ENCODE results near the gene HAUS3. TPM values are rescaled to one million over a fixed set of nuclear protein-coding genes. Genes with fewer than 3 reads are reported as not detected.

HAUS3 gene
- total and polyA plus RNA-seq, 2 of the 8 experiments (the other 6 are each of a cell fraction or from before 2014, with no cell fraction given) = 3.2 to 14.8 TPM

DNA sequence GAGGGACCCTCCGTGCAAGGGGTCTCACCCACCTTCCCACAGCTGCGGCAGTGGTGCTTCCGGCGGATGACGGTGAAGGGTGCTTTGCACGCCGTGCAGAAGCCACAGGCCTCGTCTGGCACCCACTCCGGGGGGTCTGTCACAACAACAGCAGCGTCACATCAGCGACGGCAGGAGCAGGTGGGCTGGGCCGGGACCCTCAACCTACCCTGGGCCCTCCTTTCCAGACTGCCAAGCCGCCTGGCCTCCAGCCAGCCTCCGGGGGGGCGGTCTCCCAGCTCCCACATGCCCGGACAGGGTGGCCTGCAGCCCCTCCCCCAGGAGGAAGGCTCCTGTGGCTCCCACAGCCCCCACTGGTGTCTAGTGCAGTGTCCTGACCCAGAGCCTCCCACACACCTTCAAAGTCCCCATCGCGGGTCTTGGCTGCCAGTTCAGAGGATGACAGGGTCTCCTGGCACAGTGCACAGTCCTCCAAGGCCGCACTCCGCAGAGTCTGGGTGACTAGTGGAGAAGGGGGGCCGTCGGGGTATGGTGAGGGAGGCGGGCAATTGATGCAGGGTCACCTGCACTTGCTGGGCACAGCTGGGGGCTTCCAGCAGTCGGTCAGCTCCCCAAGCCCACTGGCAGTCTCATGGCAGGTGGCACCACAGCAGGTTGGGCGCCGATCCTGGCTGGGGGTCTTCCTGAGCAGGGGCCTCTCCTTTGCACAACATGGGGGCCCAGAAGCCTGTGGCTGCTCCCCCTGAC lies 29.5 kb upstream of the HAUS3 start:
- Histone ChIP-seq H2BK15ac (ENCODE audit: low read length) (no peak overlapping the region), H3K79me2 (ENCODE audit: control insufficient read depth in 1 of 2, insufficient read depth in 2 of 2, low read length in 2 of 2) (no peaks in the 10 kb centered on the region), H3K27me3 (replicated peaks in 1 of 4; ENCODE audit: control insufficient read depth in 3 of 4, extremely low read depth in 1 of 4, insufficient read depth in 3 of 4, low read length in 3 of 4) (no peaks in the 10 kb centered on the region), H2AK5ac (ENCODE audit: low read depth, low read length) (no peak overlapping the region), H3K4me2 (ENCODE audit: insufficient read depth in 1 of 2, low read depth in 2 of 2, low read length in 2 of 2) (no peak overlapping the region), H3K9me3 (ENCODE audit: insufficient read depth in 2 of 2, low read depth in 1 of 2, low read length in 1 of 2) (no peaks in the 10 kb centered on the region), H4K20me1 (replicated peaks in 1 of 2; ENCODE audit: control insufficient read depth in 1 of 2, insufficient read depth in 2 of 2, low read length in 2 of 2) (peaks cover 0 to 1% of the 10 kb centered on the region in 2 experiments), H4K91ac (replicated peaks; ENCODE audit: insufficient read length, low read length) (no peak overlapping the region), H3K14ac (ENCODE audit: insufficient read length) (no peak overlapping the region), H2BK5ac (ENCODE audit: low read depth, low read length) (no peak overlapping the region), H3K4ac (replicated peaks; ENCODE audit: insufficient read length, low read depth, low read length) (no peak overlapping the region), H2BK20ac (ENCODE audit: low read length) (no peak overlapping the region), H3K18ac (ENCODE audit: extremely low read depth, low read length) (no peak overlapping the region), H2AFZ (ENCODE audit: low read length) (no peak overlapping the region), H4K8ac (ENCODE audit: extremely low read depth, insufficient read depth, low read length) (no peak overlapping the region), H3K56ac (replicated peaks; ENCODE audit: insufficient read length, low read depth, low read length) (no peak overlapping the region), H3K23ac (ENCODE audit: insufficient read length) (no peak overlapping the region), H3K36me3 (ENCODE audit: control insufficient read depth in 2 of 4, insufficient read depth in 4 of 4, low read length in 3 of 4) (no peaks in the 10 kb centered on the region), H3K4me3 (ENCODE audit: extremely low read depth in 1 of 4, insufficient read depth in 2 of 4, low read depth in 3 of 4, low read length in 4 of 4) (no peak overlapping the region), H3K27ac (ENCODE audit: low read depth, low read length) (no peak overlapping the region), H3K23me2 (ENCODE audit: low read depth, low read length) (no peaks in the 10 kb centered on the region), H4K5ac (ENCODE audit: insufficient read length, low read depth, low read length) (no peak overlapping the region), H3K79me1 (ENCODE audit: low read depth, low read length) (no peaks in the 10 kb centered on the region), H3K4me1 (replicated peaks in 1 of 4; ENCODE audit: control insufficient read depth in 3 of 4, insufficient read depth in 4 of 4, low read length in 3 of 4) (peaks cover 0 to 10% (median 7%) of the 10 kb centered on the region in 4 experiments; a peak in 5 of 7 replicates), H2BK120ac (replicated peaks; ENCODE audit: low read depth, low read length) (no peak overlapping the region), H3K9ac (replicated peaks in 1 of 4; ENCODE audit: extremely low read depth in 1 of 4, low read depth in 3 of 4, low read length in 3 of 4) (no peak overlapping the region), H2BK12ac (ENCODE audit: low read depth, low read length) (no peak overlapping the region)
- DNase-seq (ENCODE audit: low read depth in 1 of 2, low spot score in 2 of 2) = no peak
- TF ChIP-seq BCL11A (IDR thresholded peaks at IDR 0.05; ENCODE audit: low read depth in 2 of 2, low read length in 2 of 2) = no peak
- TF ChIP-seq RBBP5 (IDR thresholded peaks at IDR 0.05; ENCODE audit: borderline replicate concordance, low read depth, low read length) = no peak
- no peak for TF ChIP-seq JUND (IDR thresholded peaks at IDR 0.05; ENCODE audit: low read length)
- TF ChIP-seq EP300 (IDR thresholded peaks at IDR 0.05; ENCODE audit: borderline replicate concordance in 1 of 2, low read depth in 2 of 2, low read length in 2 of 2) = no peak
- no peak for TF ChIP-seq NANOG (IDR thresholded peaks at IDR 0.05; ENCODE audit: insufficient read depth, low read depth, low read length, poor library complexity, severe bottlenecking)
- no peak for TF ChIP-seq POLR2A (IDR thresholded peaks at IDR 0.05; ENCODE audit: control extremely low read depth in 1 of 2, low read depth in 2 of 2, low read length in 2 of 2)
- TF ChIP-seq TBP (IDR thresholded peaks at IDR 0.05; ENCODE audit: low read depth, low read length) = no peak
- TF ChIP-seq TCF12 (IDR thresholded peaks at IDR 0.05; ENCODE audit: low read depth, low read length) = no peak
- TF ChIP-seq, protein P1, sequence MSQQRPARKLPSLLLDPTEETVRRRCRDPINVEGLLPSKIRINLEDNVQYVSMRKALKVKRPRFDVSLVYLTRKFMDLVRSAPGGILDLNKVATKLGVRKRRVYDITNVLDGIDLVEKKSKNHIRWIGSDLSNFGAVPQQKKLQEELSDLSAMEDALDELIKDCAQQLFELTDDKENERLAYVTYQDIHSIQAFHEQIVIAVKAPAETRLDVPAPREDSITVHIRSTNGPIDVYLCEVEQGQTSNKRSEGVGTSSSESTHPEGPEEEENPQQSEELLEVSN (IDR thresholded peaks at IDR 0.05) = no peak
- TF ChIP-seq EZH2 (IDR thresholded peaks at IDR 0.05; ENCODE audit: low read depth, low read length, severe bottlenecking) = no peak
- FAIRE-seq = no peak
- ChIA-PET CTCF (ENCODE audit: partially characterized antibody) (interaction anchor here (1.5 kb wide), 1 partner anchor 21 kb away, joined by 4 read pairs; no protein-coding TSS in a partner anchor), POLR2A (ENCODE audit: partially characterized antibody) (no interaction called here)
- 91% methylated on average over 23 of the region's 27 CpGs; no CpG with 5 or more reads in 1 of the 2 experiments for WGBS, 2 experiments (ENCODE audit: extremely low coverage in 1 of 2, insufficient coverage in 1 of 2, insufficient read length in 1 of 2, insufficient replicate concordance in 2 of 2, low coverage in 1 of 2, low lambda C conversion rate in 2 of 2, missing lambda C conversion rate in 1 of 2)
